ENCODE measurements around the gene ANKRD17.
A peak's percentile ranks its signal among the peaks of the same experiment; 100 is the strongest.

Gene ANKRD17

DNA sequence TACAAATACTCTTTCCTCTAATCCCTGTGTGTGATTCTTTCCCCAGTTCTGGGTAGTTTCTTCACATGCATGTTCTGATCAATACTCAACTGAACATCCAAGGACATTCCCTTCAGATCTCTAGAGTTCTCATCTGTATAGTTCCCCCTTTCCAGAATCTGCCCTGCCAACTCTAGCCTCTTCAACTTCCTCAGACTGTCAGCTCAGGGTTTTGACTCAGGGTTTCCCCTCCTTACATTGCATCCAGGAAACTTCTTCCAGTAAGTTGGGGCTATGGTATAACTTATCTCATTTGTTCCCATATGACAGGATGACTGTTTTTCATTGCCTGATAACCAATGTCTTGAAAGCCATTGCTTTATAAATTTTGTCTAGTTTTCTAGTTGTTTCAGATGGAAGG lies 14.2 kb upstream of the ANKRD17 start:
- Histone ChIP-seq H3K79me2 (ENCODE audit: control insufficient read depth, low read length) (no peaks in the 10 kb centered on the region), H3K36me3 (ENCODE audit: control insufficient read depth, low read length) (no peaks in the 10 kb centered on the region), H4K20me1 (ENCODE audit: control insufficient read depth, insufficient read depth, low read depth, low read length) (no peaks in the 10 kb centered on the region), H3F3A (ENCODE audit: control insufficient read depth, insufficient read depth) (no peaks in the 10 kb centered on the region), H3K4me2 (ENCODE audit: low read length) (no peak overlapping the region), H3K9me3 (ENCODE audit: control insufficient read depth, insufficient read depth, low read length) (peaks cover 6% of the 10 kb centered on the region; the same call in 1 of the 2 replicates), H3K9me2 (replicated peaks; ENCODE audit: control insufficient read depth, low read length) (no peaks in the 10 kb centered on the region; the same call in 1 of the 2 replicates), H3K4me3 (ENCODE audit: low read length) (no peak overlapping the region), H3K4me1 (ENCODE audit: control insufficient read depth, low read length) (no peaks in the 10 kb centered on the region), H3K27ac (ENCODE audit: low read depth, low read length) (no peak overlapping the region), H3K27me3 (ENCODE audit: control insufficient read depth, low read length) (no peaks in the 10 kb centered on the region)
- TF ChIP-seq, protein P1, sequence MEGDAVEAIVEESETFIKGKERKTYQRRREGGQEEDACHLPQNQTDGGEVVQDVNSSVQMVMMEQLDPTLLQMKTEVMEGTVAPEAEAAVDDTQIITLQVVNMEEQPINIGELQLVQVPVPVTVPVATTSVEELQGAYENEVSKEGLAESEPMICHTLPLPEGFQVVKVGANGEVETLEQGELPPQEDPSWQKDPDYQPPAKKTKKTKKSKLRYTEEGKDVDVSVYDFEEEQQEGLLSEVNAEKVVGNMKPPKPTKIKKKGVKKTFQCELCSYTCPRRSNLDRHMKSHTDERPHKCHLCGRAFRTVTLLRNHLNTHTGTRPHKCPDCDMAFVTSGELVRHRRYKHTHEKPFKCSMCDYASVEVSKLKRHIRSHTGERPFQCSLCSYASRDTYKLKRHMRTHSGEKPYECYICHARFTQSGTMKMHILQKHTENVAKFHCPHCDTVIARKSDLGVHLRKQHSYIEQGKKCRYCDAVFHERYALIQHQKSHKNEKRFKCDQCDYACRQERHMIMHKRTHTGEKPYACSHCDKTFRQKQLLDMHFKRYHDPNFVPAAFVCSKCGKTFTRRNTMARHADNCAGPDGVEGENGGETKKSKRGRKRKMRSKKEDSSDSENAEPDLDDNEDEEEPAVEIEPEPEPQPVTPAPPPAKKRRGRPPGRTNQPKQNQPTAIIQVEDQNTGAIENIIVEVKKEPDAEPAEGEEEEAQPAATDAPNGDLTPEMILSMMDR (IDR thresholded peaks at IDR 0.05; ENCODE audit: low read depth, low read length, poor library complexity, severe bottlenecking), result no peak
- TF ChIP-seq EZH2phosphoT487 (IDR thresholded peaks at IDR 0.05; ENCODE audit: borderline replicate concordance, low read length), result no peak

DNA sequence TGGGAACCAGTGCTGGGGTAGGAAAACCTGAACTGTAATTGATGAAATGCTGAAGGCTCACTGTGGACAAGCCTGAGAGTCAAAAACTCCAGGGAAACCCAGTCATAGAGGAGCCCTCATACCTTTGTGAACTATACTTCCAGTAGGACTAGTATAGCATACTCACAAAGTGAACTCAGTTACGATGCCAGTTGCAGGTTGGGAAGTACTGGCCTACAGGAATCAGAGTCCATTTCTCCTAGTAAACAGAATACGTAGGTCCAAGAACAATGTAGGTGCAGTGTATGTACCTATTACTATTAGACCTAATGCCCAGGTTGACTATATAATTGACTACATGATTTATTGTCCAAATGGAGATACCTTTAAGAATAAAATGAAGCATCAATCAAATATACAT lies 8.5 kb upstream of the ANKRD17 start:
- H3K9me2 ChIP-seq (replicated peaks; ENCODE audit: control insufficient read depth, low read length), result no peaks in the 10 kb centered on the region
- no peak overlapping the region for H3K4me3 ChIP-seq (ENCODE audit: low read length)
- no peaks in the 10 kb centered on the region for H3K9me3 ChIP-seq (ENCODE audit: control insufficient read depth, insufficient read depth, low read length)
- H3K79me2 ChIP-seq (ENCODE audit: control insufficient read depth, low read length), result 0 out of 2 replicates have a peak, but pooled peaks cover 4% of the 10 kb centered on the region
- H3K27me3 ChIP-seq (ENCODE audit: control insufficient read depth, low read length), result no peaks in the 10 kb centered on the region
- H4K20me1 ChIP-seq (ENCODE audit: control insufficient read depth, insufficient read depth, low read depth, low read length), result no peaks in the 10 kb centered on the region
- H3K36me3 ChIP-seq (ENCODE audit: control insufficient read depth, low read length), result 0 out of 2 replicates have a peak, but pooled peaks cover 7% of the 10 kb centered on the region
- no peaks in the 10 kb centered on the region for H3K4me1 ChIP-seq (ENCODE audit: control insufficient read depth, low read length)
- H3K27ac ChIP-seq (ENCODE audit: low read depth, low read length), result no peak overlapping the region
- no peak overlapping the region for H3K4me2 ChIP-seq (ENCODE audit: low read length)
- H3F3A ChIP-seq (ENCODE audit: control insufficient read depth, insufficient read depth), result no peaks in the 10 kb centered on the region
- TF ChIP-seq EZH2phosphoT487 (IDR thresholded peaks at IDR 0.05; ENCODE audit: borderline replicate concordance, low read length), result no peak
- TF ChIP-seq, protein P1 (IDR thresholded peaks at IDR 0.05; ENCODE audit: low read depth, low read length, poor library complexity, severe bottlenecking), result no peak

DNA sequence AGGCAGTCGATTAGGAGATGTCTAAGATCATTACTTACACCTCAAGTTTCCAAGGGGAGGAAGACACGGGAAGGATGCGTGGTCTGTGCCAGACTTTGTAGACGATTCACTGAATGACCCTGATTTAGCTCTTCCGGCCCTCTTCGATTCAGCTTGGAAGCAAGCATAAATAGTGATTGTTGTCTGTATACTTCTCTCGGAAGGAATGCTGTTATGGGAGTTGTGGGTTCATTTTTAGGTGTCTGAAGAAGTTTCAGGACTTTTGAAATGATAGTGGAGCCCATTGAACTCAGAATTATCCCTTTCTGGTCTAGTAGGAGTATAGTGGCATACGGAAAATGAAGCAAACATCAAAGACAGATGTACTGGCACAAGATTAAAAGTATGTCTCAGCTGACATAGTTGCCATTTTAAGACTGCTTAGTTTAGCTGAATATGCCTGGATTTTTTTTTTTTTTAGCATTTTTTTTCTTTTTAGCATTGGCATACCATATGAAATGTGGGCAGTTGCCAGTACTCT lies 1.0 kb upstream of the ANKRD17 start:
- H3K4me3 ChIP-seq (ENCODE audit: low read length), result peak overlapping the region; percentile 91
- H3K9me2 ChIP-seq (replicated peaks; ENCODE audit: control insufficient read depth, low read length), result no peaks in the 10 kb centered on the region
- peaks cover 13% of the 10 kb centered on the region; the same call in 1 of the 2 replicates for H4K20me1 ChIP-seq (ENCODE audit: control insufficient read depth, insufficient read depth, low read depth, low read length)
- no peaks in the 10 kb centered on the region for H3K27me3 ChIP-seq (ENCODE audit: control insufficient read depth, low read length)
- H3F3A ChIP-seq (ENCODE audit: control insufficient read depth, insufficient read depth), result 0 out of 2 replicates have a peak, but pooled peaks cover 4% of the 10 kb centered on the region
- H3K79me2 ChIP-seq (ENCODE audit: control insufficient read depth, low read length), result peaks cover 72% of the 10 kb centered on the region
- H3K9me3 ChIP-seq (ENCODE audit: control insufficient read depth, insufficient read depth, low read length), result no peaks in the 10 kb centered on the region
- H3K27ac ChIP-seq (ENCODE audit: low read depth, low read length), result peak overlapping the region; percentile 83
- TF ChIP-seq, protein P1 (IDR thresholded peaks at IDR 0.05; ENCODE audit: low read depth, low read length, poor library complexity, severe bottlenecking), result no peak
- TF ChIP-seq EZH2phosphoT487 (IDR thresholded peaks at IDR 0.05; ENCODE audit: borderline replicate concordance, low read length), result no peak
- H3K4me1 ChIP-seq (ENCODE audit: control insufficient read depth, low read length), result peaks cover 38% of the 10 kb centered on the region
- peaks cover 49% of the 10 kb centered on the region for H3K36me3 ChIP-seq (ENCODE audit: control insufficient read depth, low read length)
- H3K4me2 ChIP-seq (ENCODE audit: low read length), result peak overlapping the region; percentile 73

All from DOHH2 (cell line).